GM18873 (cell line): ENCODE measurements around the gene KIRREL1.

ENCODE experiments used
- ATAC-seq: cut with Tn5 transposase; IDR thresholded peaks from one replicate; pipeline ENCODE4 v1.9.1; 2021; ENCODE audit warnings: mild to moderate bottlenecking, moderate library complexity, moderate number of reproducible peaks; ENCODE audit not compliant: unreplicated experiment, low FRiP score

The KIRREL1 gene

GRCh38 chr1:158101455-158101854, 108.0 kb downstream of the KIRREL1 start:
- no peak for ATAC-seq

DNA sequence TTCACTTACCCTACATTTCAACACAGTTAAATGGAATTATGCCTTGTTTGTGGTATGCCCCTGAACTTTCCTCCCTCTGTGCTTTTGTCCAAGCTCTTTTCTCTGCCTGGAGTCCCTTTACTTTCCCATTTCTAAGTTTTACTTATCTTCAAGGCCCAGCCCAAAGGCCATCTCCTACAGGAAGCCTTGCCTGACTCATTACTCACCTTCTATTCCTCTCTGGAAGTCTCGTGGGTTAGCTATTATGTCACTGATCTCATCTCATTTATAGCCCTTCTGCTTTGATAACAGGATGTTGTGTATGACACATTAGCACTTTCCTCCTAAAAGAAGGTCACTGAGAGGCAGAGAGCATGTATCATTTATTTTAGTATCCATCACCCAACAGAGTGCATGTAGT, 108.5 kb downstream of the KIRREL1 start:
- no peak for ATAC-seq

GRCh38 chr1:158102881-158103674, 109.6 kb downstream of the KIRREL1 start:
- no peak for ATAC-seq

DNA sequence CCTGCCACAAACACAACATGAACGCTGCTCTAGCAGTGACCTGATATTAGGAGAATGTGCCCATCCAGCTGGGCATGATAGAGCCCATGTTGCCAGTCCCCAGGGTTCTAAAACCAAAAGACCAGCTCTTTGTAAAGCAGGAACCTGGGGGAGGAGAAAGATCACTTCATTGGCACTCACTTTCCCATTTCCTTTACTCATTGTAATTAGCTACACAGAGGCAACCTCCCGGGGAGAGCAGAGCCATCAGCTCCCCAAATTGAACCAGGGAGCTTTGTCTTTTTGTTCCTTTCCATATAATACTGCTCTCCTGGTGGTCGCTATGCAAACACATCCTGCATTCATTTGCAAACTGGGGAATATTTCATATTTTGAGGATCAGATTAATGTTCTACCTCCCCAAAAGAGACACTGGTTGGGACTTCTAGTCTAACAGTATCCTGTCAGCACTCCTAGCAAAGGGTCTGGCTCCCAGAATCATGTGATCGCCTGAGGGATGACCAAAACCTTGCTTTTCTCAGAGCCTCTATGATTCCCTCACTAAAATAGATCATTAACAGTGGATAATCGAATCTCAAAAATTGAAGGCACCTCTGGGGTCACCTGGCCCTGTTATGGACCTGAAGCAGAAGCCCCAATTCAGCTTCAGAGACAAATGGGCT, 110.5 kb downstream of the KIRREL1 start:
- no peak for ATAC-seq

- ATAC-seq = no peak
Observed at GRCh38 chr1:158104891-158105290, 111.4 kb downstream of the KIRREL1 start.

DNA sequence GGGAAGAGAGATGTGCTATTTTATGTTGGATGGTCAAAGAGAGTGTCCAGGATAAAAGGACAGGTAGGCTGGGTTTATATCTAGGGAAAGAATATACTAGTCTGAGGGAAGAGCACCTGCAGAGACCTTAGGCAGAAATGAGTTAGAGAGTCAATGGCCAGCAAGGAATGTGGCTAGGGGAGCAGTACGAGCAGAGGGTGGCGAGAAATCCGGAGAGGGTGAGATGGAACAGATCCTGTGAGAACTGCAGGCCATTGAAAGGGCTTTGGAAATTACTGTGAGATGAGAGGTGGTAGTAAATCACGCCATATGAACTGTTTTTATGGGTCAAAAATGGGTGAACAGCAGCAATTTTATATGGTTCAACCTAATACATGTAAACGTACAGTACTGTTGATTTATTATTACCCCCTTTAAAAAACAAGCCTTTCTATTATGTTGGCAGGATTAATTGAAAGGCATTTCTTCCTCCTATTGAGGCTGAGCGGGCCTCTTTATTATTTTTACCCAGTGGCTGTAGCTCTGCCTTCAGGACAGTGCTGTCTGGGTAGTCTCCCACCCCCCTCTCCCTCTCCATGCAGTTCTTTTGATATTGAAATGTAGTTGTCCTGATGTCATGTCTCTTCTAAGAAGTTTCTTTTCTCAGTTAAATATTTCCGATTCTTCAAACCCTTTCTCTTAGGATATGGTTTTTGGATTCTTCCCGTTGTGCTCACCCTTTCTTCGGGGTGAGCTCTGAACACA, 112.1 kb downstream of the KIRREL1 start:
- no peak for ATAC-seq

DNA sequence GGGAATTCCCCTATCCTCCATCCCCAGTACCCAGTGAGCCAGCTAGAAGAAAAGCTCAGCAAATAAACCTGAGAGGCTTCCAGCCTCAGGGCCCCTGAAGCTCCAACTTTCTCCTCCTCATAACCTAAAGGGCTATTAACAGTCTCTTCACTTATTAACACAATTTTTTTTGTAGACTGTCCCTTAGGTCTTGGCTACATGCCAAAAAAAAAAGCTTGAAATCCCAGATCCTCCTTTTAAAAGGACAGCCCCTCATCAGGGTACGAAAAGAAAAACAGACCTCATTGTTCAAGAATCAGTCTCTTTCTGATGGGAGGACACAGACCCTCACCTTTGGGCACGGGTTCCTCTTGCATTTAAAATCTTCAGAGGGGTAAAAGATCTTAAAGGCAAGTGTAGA, 114.5 kb downstream of the KIRREL1 start:
- no peak for ATAC-seq

GRCh38 chr1:158112994-158113758, 119.7 kb downstream of the KIRREL1 start:
- ATAC-seq = no peak

DNA sequence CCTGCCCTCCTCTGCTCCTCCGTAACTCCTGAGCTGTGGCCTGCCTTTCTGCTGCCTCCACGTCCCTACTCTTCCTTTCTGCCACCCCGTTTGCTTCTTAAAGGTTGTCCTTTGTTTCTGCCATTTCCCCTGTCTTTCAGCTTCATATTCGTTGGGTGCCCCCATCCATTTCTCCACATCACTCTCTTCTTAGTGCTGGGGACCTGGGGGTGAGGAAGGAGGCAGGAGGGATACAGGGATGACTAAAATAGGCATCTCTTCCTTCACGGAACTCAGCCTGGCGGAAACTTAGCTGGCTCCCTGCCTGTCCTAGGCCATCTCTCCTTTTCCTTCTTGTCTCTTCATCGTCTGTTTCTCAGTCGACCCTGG, 120.3 kb downstream of the KIRREL1 start:
- ATAC-seq = no peak

DNA sequence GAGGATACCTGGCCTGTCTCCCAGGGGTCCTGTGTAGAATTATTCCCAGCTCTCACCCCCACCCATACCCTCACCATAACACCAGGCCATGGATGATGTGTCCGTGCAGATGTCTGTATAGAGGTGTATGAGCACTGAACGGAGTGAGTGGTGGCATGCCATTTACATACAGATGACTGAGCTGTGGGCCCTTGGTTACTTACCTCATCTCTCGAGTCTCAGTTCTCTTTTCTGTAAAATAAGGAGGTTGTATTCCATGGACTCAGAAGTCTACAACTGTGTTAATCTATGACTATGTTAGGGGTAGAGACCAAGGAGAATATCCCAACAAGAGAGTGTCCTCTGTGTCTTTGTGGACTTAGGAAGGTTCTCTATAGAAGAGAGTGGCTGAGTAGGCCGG, 121.7 kb downstream of the KIRREL1 start:
- no peak for ATAC-seq

GRCh38 chr1:158116311-158117167, 123.1 kb downstream of the KIRREL1 start:
- no peak for ATAC-seq

DNA sequence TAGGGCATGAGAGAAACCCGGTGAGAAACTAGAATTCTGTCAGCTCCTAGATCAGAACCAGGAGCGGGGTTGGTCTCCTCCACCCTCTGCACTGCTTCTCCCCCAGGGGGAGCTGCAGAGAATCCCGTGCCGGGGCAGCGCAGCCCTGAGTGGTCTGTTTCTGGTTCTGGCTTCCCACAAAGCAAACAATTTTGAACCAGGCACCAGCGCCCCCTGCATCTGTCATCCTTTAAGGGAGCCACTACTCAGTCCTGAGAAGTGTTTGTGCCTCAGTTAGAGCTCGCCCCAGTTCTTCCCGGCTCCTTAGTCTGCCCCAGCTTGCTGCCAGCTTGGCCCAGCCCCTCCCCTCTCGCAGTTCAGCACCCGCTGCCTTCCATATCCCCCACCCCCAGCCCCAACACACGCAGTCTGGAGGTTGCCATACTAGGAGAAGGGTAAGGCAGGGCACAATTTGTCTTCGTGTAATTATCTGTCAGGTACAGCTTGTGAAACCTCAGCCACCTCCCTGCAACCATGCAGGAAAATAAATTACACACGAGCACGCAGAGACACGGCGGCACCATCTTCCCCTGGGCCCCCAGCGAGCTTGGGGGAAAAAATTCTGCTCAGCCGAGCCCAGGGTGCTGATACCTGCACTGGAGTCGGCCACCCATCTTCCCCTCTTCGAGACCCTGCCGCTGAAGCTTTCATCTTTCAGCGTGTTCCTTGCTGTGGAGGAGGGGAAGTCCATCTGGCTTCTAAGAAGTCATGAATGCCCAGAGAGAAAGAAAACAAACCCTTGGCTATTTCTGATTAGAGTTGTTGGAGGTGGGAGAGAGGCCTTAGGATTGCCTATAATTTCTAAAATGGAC, 124.6 kb downstream of the KIRREL1 start:
- ATAC-seq = no peak

DNA sequence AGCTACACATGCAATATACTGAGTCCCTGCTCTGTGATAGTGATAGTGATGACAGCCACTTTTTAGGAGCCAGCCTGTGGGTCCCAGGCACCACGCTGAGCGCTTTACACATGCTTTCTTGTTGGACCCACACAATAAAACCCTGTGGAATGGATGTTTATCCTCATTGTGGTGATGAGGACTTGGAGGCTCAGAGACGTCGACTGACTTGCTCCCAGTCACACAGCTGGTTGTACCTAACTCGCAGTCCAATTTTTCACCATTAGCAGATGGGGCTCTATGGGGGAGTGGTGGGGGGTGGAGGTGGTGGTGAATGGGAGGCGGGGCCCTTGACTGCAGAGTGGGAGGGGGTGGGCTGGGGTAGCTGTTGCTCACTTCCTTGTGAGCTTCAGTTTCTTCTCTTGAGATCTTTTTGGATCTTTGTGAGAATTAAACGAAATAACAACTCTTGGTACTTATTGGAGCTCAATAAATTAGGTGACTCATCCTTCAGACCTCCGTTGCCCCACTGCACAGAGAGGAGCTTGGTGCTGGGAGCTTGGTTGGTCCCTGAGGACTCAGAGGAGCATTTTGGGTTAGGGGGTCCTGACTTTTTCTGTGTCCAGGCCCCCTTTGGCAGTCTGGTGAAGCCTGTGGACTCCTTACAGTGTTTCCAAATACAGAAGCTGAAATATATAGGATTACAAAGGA, 125.4 kb downstream of the KIRREL1 start:
- ATAC-seq = no peak

DNA sequence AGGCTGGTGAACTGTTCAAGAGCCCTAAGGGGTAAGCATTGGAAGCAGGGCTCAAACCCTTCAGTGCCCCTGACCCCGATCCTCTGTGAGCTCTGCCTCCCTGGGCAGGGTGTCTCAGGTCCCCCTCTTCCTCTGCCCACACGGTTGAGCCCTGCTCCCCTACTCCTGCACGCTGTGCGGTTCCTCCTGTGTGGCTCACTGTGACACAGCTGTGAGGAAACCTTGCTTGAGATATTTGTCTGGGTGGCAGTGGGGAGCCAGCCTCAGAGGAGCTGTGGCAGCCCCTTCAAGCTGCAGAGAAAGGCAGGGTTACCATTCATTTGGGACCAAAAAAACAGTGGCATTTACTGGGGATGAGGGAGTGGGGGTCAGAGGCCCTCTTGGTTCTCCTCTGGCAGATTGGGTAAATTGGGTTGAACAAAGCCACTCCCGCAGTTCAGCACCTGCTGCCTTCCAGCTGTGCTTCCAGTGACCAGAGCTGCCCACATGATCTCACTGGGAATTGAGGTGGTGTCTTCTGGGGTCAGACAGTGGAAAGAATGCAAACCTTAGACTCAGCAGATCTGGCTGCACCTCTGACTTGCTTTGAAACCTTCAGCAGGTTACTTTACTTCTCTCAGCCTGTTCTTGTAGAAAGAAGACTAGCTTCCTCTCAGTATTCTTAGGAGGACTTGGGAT, 126.7 kb downstream of the KIRREL1 start:
- ATAC-seq = no peak

- ATAC-seq = no peak
Observed at GRCh38 chr1:158121604-158122254, 128.3 kb downstream of the KIRREL1 start.

GRCh38 chr1:158122833-158123388, 129.5 kb downstream of the KIRREL1 start:
- no peak for ATAC-seq

DNA sequence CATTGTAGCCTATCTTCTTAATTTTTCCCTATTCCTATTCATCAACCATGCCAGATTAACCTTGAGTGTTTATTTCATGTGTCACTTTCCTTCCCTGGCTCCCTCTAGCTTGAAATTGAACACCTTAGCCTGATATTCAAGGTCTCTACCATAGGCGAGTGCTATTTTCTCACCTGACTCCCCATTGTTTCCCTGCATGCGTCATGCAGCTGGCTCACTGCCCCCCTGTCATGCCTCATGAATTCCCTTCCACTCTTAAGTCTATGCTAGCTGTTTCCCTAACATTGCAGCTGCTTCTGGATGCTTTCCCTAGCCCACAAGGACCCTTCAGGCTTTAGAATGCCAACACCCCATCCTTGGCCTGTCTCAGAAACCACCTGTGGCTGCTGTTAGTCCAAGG, 130.6 kb downstream of the KIRREL1 start:
- no peak for ATAC-seq
